Neutrophil (primary cell): ENCODE results near the gene C11orf58.

Experiments
- H3K27ac ChIP-seq: fragments of 200-600 bp; sonication (generic); 2 replicates; pipeline ENCODE4 v1.5.1; 2016; ENCODE audit warnings: mild to moderate bottlenecking, moderate library complexity
- H3K27me3 ChIP-seq: fragments of 200-600 bp; sonication (generic); 2 replicates; pipeline ENCODE4 v1.6.0; 2016; ENCODE audit warnings: mild to moderate bottlenecking
- H3K36me3 ChIP-seq: fragments of 200-600 bp; sonication (generic); 2 replicates; pipeline ENCODE4 v1.5.1; 2017
- H3K4me1 ChIP-seq, 2 experiments: fragments of 200-600 bp in 1 of 2; sonication (generic) in 1 of 2; 1 replicate in 1 of 2; 2 replicates in 1 of 2; pipeline versions ENCODE4 v1.5.1 to v1.6.1; 2013 to 2016; ENCODE audit warnings: low read depth in 1 of 2, low read length in 1 of 2, mild to moderate bottlenecking in 1 of 2, moderate library complexity in 1 of 2; ENCODE audit not compliant: control insufficient read depth in 1 of 2, insufficient read depth in 1 of 2
- H3K4me3 ChIP-seq, 2 experiments: fragments of 200-600 bp in 1 of 2; sonication (generic) in 1 of 2; 1 replicate in 1 of 2; 2 replicates in 1 of 2; pipeline ENCODE4 v1.5.1; 2013 to 2016; ENCODE audit warnings: low read depth in 1 of 2, low read length in 1 of 2, mild to moderate bottlenecking in 1 of 2, moderate library complexity in 1 of 2
- H3K9me3 ChIP-seq: fragments of 200-600 bp; sonication (generic); 2 replicates; pipeline ENCODE4 v1.5.1; 2016
- CTCF ChIP-seq: fragments of 200-600 bp; sonication (generic); IDR thresholded peaks from 2 replicates; pipeline ENCODE4 v1.5.1; 2016; ENCODE audit warnings: antibody characterized with exemption

C11orf58 gene

GRCh38 chr11:16806791-16807190 lies 68.3 kb downstream of the C11orf58 start:
- no peak for TF ChIP-seq CTCF
- H3K27ac ChIP-seq = peak overlapping the region; percentile 84
- no peaks in the 10 kb centered on the region for H3K36me3 ChIP-seq
- no peaks in the 10 kb centered on the region for H3K9me3 ChIP-seq
- peak overlapping the region; percentile 39 to 44 for H3K4me3 ChIP-seq
- H3K27me3 ChIP-seq = no peaks in the 10 kb centered on the region
- peaks cover 40 to 60% of the 10 kb centered on the region in 2 experiments for H3K4me1 ChIP-seq

GRCh38 chr11:16807306-16807705 lies 68.9 kb downstream of the C11orf58 start:
- Histone ChIP-seq H3K36me3 (no peaks in the 10 kb centered on the region), H3K4me3 (peak overlapping the region; percentile 39 to 44), H3K27ac (peak overlapping the region; percentile 84), H3K27me3 (no peaks in the 10 kb centered on the region), H3K4me1 (peaks cover 40 to 60% of the 10 kb centered on the region in 2 experiments), H3K9me3 (no peaks in the 10 kb centered on the region)
- no peak for TF ChIP-seq CTCF
